A549 (cell line): Measurements from ENCODE around the gene MPRIP. TPM values are rescaled to one million over a fixed set of nuclear protein-coding genes. Genes with fewer than 3 reads are reported as not detected.

Source experiments
- ATAC-seq, 2 experiments: fragments of 200-7000 bp in 1 of 2; fragments of >200 bp in 1 of 2; cut with Nextera tagmentation in 1 of 2; cut with Tn5 transposase in 1 of 2; 3 replicates each; pipeline versions ENCODE4 v1.8.0 to v1.9.1; 2018 to 2020; ENCODE audit warnings: mild to moderate bottlenecking in 1 of 2, moderate library complexity in 1 of 2
- CTCF ChIA-PET: fragments of 300-600 bp; sonication (Branson Sonifier 250); formaldehyde crosslinking; extraction: SDS; loops from one replicate; lab custom pipeline; 2021; ENCODE audit warnings: antibody characterized with exemption, inconsistent platforms; lab: Yijun Ruan, JAX
- POLR2A ChIA-PET: fragments of 350-600 bp; formaldehyde crosslinking; extraction: SDS; loops from one replicate; lab custom pipeline; 2021; ENCODE audit warnings: antibody characterized with exemption, inconsistent platforms; lab: Yijun Ruan, JAX
- DNase-seq, 2 experiments: peaks; one replicate each; pipeline versions ENCODE4 v3.0.0 to v3.0.0-alpha.2; 2011 to 2016; ENCODE audit warnings: low read depth in 1 of 2, low spot score in 1 of 2
- FAIRE-seq: peaks from 2 replicates; lab custom pipeline; 2011; peaks lifted over from hg19 to GRCh38; lab: Jason Lieb, UNC
- H3K27ac ChIP-seq, 2 experiments: fragments of >200 bp; sonication (Bioruptor Twin); formaldehyde crosslinking; 3 replicates each; pipeline ENCODE4 v1.5.1; 2016 to 2017
- H3K4me1 ChIP-seq: fragments of >200 bp; sonication (Bioruptor Twin); formaldehyde crosslinking; 3 replicates; pipeline ENCODE4 v1.6.1; 2016
- H3K4me2 ChIP-seq: fragments of >200 bp; sonication (Bioruptor Twin); formaldehyde crosslinking; 3 replicates; pipeline ENCODE4 v1.6.1; 2016
- H3K4me3 ChIP-seq: fragments of >200 bp; sonication (Bioruptor Twin); formaldehyde crosslinking; 3 replicates; pipeline ENCODE4 v1.5.1; 2016
- H3K9me3 ChIP-seq: fragments of >200 bp; sonication (Bioruptor Twin); formaldehyde crosslinking; 3 replicates; pipeline ENCODE4 v1.6.1; 2016
- BHLHE40 ChIP-seq: IDR thresholded peaks from 2 replicates; pipeline ENCODE4 v1.6.1; 2012; ENCODE audit warnings: low read depth, low read length, inconsistent platforms
- CBX8 ChIP-seq: fragments of 200-600 bp; sonication (generic); IDR thresholded peaks from 2 replicates; pipeline ENCODE4 v1.6.1; 2016
- CHD2 ChIP-seq: fragments of 150-350 bp; IDR thresholded peaks from 2 replicates; pipeline ENCODE4 v1.6.1; 2014; ENCODE audit warnings: low read length; ENCODE audit not compliant: partially characterized antibody
- EHF ChIP-seq: fragments of 250-450 bp; sonication (Bioruptor Pico); IDR thresholded peaks from 2 replicates; pipeline ENCODE4 v1.5.0; 2020; ENCODE audit warnings: mild to moderate bottlenecking
- EHMT2 ChIP-seq: fragments of 200-600 bp; sonication (generic); IDR thresholded peaks from 2 replicates; pipeline ENCODE4 v1.6.1; 2016; ENCODE audit warnings: antibody characterized with exemption, low read depth, mild to moderate bottlenecking, moderate library complexity
- EP300 ChIP-seq, 2 experiments: fragments of >200 bp; sonication (Bioruptor Twin); formaldehyde crosslinking; IDR thresholded peaks; 2 replicates in 1 of 2; 3 replicates in 1 of 2; pipeline ENCODE4 v1.6.1; 2016 to 2017
- FOSB ChIP-seq: fragments of 250-450 bp; sonication (Bioruptor Pico); IDR thresholded peaks from 2 replicates; pipeline ENCODE4 v1.5.0; 2020; ENCODE audit warnings: mild to moderate bottlenecking, moderate library complexity
- HDAC2 ChIP-seq: fragments of 200-600 bp; sonication (generic); IDR thresholded peaks from 2 replicates; pipeline ENCODE4 v1.6.1; 2016
- HEYL ChIP-seq: fragments of 250-450 bp; sonication (Bioruptor Pico); IDR thresholded peaks from 2 replicates; pipeline ENCODE4 v1.8.0; 2021; ENCODE audit warnings: mild to moderate bottlenecking, moderate library complexity
- HOXA7 ChIP-seq: fragments of 250-450 bp; sonication (Bioruptor Pico); IDR thresholded peaks from 2 replicates; pipeline ENCODE4 v1.5.0; 2020; ENCODE audit warnings: mild to moderate bottlenecking, moderate library complexity
- HOXB13 ChIP-seq: fragments of 250-450 bp; sonication (Bioruptor Pico); IDR thresholded peaks from 2 replicates; pipeline ENCODE4 v1.5.0; 2020; ENCODE audit warnings: low read depth, mild to moderate bottlenecking, moderate library complexity
- JUNB ChIP-seq: fragments of >200 bp; sonication (Bioruptor Twin); formaldehyde crosslinking; IDR thresholded peaks from 2 replicates; pipeline ENCODE4 v1.6.1; 2016
- KDM1A ChIP-seq: fragments of 200-600 bp; sonication (generic); IDR thresholded peaks from 2 replicates; pipeline ENCODE4 v1.6.1; 2016; ENCODE audit warnings: low read depth, mild to moderate bottlenecking
- KDM5A ChIP-seq: fragments of 200-600 bp; sonication (generic); IDR thresholded peaks from 2 replicates; pipeline ENCODE4 v1.6.1; 2016; ENCODE audit warnings: antibody characterized with exemption, mild to moderate bottlenecking
- MAFK ChIP-seq: fragments of 450-650 bp; IDR thresholded peaks from 2 replicates; pipeline ENCODE4 v1.6.1; 2014; ENCODE audit not compliant: partially characterized antibody
- MAZ ChIP-seq: fragments of 150-350 bp; IDR thresholded peaks from 2 replicates; pipeline ENCODE4 v1.6.1; 2014; ENCODE audit warnings: antibody characterized with exemption, low read depth, low read length, borderline replicate concordance
- MYC ChIP-seq: IDR thresholded peaks from 2 replicates; pipeline ENCODE4 v1.6.1; 2012; ENCODE audit warnings: mild to moderate bottlenecking, inconsistent platforms, low read length, improper control_type of control experiment, borderline replicate concordance
- NFE2L2 ChIP-seq: fragments of 150-350 bp; conservative IDR thresholded peaks from 2 replicates; pipeline ENCODE4 v1.6.1; 2014; ENCODE audit warnings: low read length
- NPAS2 ChIP-seq: fragments of 250-450 bp; sonication (Bioruptor Pico); IDR thresholded peaks from 2 replicates; pipeline ENCODE4 v1.8.0; 2022; ENCODE audit warnings: mild to moderate bottlenecking, moderate library complexity, borderline replicate concordance
- PHF8 ChIP-seq: fragments of 200-600 bp; sonication (generic); IDR thresholded peaks from 2 replicates; pipeline ENCODE4 v1.6.1; 2016; ENCODE audit warnings: low read depth, mild to moderate bottlenecking, antibody characterized with exemption, moderate library complexity, borderline replicate concordance
- POLR2A ChIP-seq: IDR thresholded peaks from 2 replicates; pipeline ENCODE4 v1.6.1; 2012; ENCODE audit warnings: mild to moderate bottlenecking, low read length
- POLR2AphosphoS2 ChIP-seq: conservative IDR thresholded peaks from 2 replicates; pipeline ENCODE4 v1.6.1; 2012; ENCODE audit warnings: low read length, improper control_type of control experiment, inconsistent platforms
- RCOR1 ChIP-seq: fragments of 150-350 bp; IDR thresholded peaks from 2 replicates; pipeline ENCODE4 v1.6.1; 2014; ENCODE audit warnings: antibody characterized with exemption, low read length, low read depth
- RFX5 ChIP-seq: fragments of 450-650 bp; IDR thresholded peaks from 2 replicates; pipeline ENCODE4 v1.7.1; 2014; ENCODE audit warnings: antibody characterized with exemption, mild to moderate bottlenecking, moderate library complexity
- RNF2 ChIP-seq: fragments of 200-600 bp; sonication (generic); IDR thresholded peaks from 2 replicates; pipeline ENCODE4 v1.6.1; 2016; ENCODE audit warnings: low read depth, mild to moderate bottlenecking, antibody characterized with exemption, moderate library complexity, borderline replicate concordance
- TP53 ChIP-seq: fragments of 250-450 bp; sonication (Bioruptor Pico); IDR thresholded peaks from 2 replicates; pipeline ENCODE4 v1.5.0; 2021; ENCODE audit warnings: mild to moderate bottlenecking, moderate library complexity
- ZC3H11A ChIP-seq: fragments of 450-650 bp; IDR thresholded peaks from 2 replicates; pipeline ENCODE4 v1.6.1; 2014; ENCODE audit warnings: antibody characterized with exemption, mild to moderate bottlenecking
- ZFP36 ChIP-seq: fragments of 450-650 bp; IDR thresholded peaks from 2 replicates; pipeline ENCODE4 v1.6.1; 2014; ENCODE audit warnings: borderline replicate concordance; ENCODE audit not compliant: partially characterized antibody
- ZSCAN20 ChIP-seq: fragments of 250-450 bp; sonication (Bioruptor Pico); IDR thresholded peaks from 2 replicates; pipeline ENCODE4 v1.8.0; 2022; ENCODE audit warnings: mild to moderate bottlenecking, moderate library complexity
- WGBS: methylation state at CpG from one replicate; pipeline ENCODE4 v1.1.6; 2017; ENCODE audit errors: missing lambda C conversion rate; 5-methylcytosine and 5-hydroxymethylcytosine counted together
- polyA plus RNA-seq, 4 experiments: library from polyadenylated mRNA; depleted of rRNA in 3 of 4; stranded (reverse); fragments of >200 nt; fragmentation: RNase III in 1 of 4; extraction: RNeasy Plus Mini Kit Qiagen cat#74134 plus additional on column Dnase treatment in 1 of 4; gene quantifications; 2 replicates in 3 of 4; 3 replicates in 1 of 4; pipeline ENCODE4 v1.2.3, GENCODE V29; 2011 to 2017
- TF ChIP-seq, protein P1 (sequence below): fragments of >200 bp; sonication (Bioruptor Twin); formaldehyde crosslinking; IDR thresholded peaks from 3 replicates; pipeline ENCODE4 v1.6.1; 2016
- TF ChIP-seq, protein P2 (sequence below): fragments of 250-450 bp; sonication (Bioruptor Pico); IDR thresholded peaks from 2 replicates; pipeline ENCODE4 v1.5.0; 2020; ENCODE audit warnings: low read depth, mild to moderate bottlenecking, moderate library complexity
- TF ChIP-seq, protein P3 (sequence below): fragments of >200 bp; sonication (Bioruptor Twin); formaldehyde crosslinking; IDR thresholded peaks from 3 replicates; pipeline ENCODE4 v1.5.1; 2016

MPRIP gene
- polyA plus RNA-seq, 2 of the 4 experiments (the other 2 are of a cell fraction) = 147 to 228 TPM

DNA sequence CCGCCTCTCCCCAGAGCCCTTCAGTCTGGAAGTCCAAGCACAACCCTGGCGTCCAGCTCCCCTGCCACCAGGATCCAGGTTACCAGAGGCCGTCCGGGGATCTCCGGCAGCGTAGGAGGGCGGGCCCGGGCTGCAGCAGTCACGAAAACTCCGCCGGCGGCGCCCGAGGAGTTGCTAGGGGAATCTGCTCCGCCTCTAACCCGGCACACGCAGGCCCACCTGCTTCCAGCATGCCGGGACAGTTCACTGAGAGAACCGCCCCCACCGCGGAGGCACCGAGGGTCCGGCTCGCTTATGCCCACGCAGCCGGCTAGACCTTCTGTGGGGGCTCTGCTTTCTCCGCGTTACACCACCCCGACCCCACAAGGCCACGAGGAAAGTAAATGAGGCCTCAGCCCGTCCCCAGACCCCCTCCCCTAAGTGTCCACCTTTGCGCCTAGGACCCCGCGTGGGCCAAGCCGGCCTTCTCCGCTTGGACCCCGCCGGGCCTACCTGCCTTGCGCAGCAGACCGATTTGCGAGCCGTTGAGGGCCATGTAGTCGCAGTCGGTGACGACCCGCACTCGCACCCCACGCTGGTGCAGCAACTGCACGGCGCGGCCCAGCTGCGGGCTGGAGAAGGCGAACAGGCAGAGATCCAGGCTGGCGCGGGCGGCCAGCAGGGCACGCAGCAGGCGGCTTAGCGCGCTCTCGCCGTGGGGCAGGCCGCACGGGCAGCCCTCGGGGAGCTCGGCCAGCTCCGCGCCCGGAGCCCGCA lies 163.3 kb downstream of the MPRIP start:
- DNase-seq (peak; percentile 65 to 76), FAIRE-seq (no peak), ATAC-seq (peak; percentile 44 to 75)
- TF ChIP-seq HEYL (no peak), RNF2 (0 out of 2 replicates have a peak, but pooled peaks have one; percentile 80), MYC (no peak), PHF8 (peak; percentile 91; the same call in 1 of the 2 replicates), HOXB13 (CRISPR knock-in tag) (peak; percentile 39; the same call in 1 of the 2 replicates)
- TF ChIP-seq, protein P1, sequence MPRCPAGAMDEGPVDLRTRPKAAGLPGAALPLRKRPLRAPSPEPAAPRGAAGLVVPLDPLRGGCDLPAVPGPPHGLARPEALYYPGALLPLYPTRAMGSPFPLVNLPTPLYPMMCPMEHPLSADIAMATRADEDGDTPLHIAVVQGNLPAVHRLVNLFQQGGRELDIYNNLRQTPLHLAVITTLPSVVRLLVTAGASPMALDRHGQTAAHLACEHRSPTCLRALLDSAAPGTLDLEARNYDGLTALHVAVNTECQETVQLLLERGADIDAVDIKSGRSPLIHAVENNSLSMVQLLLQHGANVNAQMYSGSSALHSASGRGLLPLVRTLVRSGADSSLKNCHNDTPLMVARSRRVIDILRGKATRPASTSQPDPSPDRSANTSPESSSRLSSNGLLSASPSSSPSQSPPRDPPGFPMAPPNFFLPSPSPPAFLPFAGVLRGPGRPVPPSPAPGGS = no peak
- H3K4me1 ChIP-seq = peaks cover 19% of the 10 kb centered on the region
- H3K27ac ChIP-seq = peak overlapping the region; percentile 84 to 89
- POLR2A ChIA-PET = interaction anchor here (1.4 kb wide), 1 partner anchor 14 kb away, joined by 3 read pairs; no protein-coding TSS in a partner anchor
- H3K4me3 ChIP-seq = peak overlapping the region; percentile 78
- H3K4me2 ChIP-seq = peak overlapping the region; percentile 99
- H3K9me3 ChIP-seq = no peaks in the 10 kb centered on the region
- CTCF ChIA-PET = interaction anchor here (0.6 to 2.0 kb wide), 5 partner anchors 13 to 429 kb away, joined by 3 to 5 read pairs (median 3); no protein-coding TSS in a partner anchor
- 2% methylated on average over 41 of the region's 70 CpGs for WGBS

DNA sequence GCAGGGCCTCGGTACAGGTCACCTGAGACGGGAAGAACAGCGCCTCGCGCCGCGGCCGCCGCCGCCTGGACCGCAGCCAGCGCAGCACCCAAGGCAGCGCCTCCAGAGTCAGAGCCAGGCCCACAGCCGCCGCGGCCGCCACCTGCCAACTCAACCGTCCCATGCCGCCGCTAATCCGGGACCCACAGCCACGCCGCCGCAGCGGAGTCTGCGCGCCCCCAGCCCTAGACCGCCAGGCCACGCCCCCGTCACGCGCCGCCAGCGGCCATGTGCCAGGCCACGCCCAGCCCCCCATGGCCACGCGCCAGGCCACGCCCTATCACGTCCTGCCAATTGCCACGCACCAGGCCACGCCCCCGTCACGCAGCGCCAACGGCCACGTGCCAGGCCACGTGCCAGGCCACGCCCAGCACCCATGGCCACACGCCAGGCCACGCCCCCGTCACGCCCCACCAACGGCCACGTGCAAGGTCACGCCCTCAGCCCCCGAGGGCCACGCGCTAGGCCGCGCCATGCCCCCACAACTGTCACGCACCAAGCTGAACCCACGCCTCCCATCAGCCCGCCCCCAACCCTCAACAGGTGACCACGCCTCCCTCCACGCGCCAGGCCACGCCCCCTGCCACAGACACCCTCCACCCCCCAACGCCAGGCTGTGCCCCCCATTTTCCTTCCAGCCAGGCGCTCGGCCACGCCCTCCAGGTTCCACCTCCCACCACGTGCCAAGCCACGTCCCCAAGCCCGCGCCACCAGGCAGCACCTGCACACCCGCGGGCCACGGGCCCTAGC lies 164.1 kb downstream of the MPRIP start, which contains the start of gene PLD6:
Gene PLD6 (minus strand): TSS at position 210 of the 789 bp plus-strand sequence. CDS start 47 bp downstream, at position 163.
- POLR2A ChIA-PET = interaction anchor here (1.4 kb wide), 1 partner anchor 15 kb away, joined by 3 read pairs; no protein-coding TSS in a partner anchor
- FAIRE-seq (peak; percentile 82), DNase-seq (peak; percentile 72 to 93), ATAC-seq (peak; percentile 59 to 60)
- peak within 1 kb of the TSS; percentile 78 for H3K4me3 ChIP-seq
- peak within 1 kb of the TSS; percentile 99 for H3K4me2 ChIP-seq
- H3K27ac ChIP-seq = peak within 1 kb of the TSS; percentile 84 to 89
- H3K9me3 ChIP-seq = no peaks in the 10 kb centered on the region
- CTCF ChIA-PET = interaction anchor here (0.6 to 2.0 kb wide), 4 partner anchors 12 to 429 kb away, joined by 3 to 5 read pairs (median 4); no protein-coding TSS in a partner anchor
- H3K4me1 ChIP-seq = peaks cover 19% of the 10 kb centered on the region
- 16% methylated on average over 43 of the region's 78 CpGs for WGBS
- TF ChIP-seq MYC = peak; percentile 100
- TF ChIP-seq, protein P2, sequence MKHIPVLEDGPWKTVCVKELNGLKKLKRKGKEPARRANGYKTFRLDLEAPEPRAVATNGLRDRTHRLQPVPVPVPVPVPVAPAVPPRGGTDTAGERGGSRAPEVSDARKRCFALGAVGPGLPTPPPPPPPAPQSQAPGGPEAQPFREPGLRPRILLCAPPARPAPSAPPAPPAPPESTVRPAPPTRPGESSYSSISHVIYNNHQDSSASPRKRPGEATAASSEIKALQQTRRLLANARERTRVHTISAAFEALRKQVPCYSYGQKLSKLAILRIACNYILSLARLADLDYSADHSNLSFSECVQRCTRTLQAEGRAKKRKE (CRISPR knock-in tag) = 0 out of 2 replicates have a peak, but pooled peaks have one; percentile 4
- TF ChIP-seq NPAS2 (CRISPR knock-in tag) = peak; percentile 100
- 0 out of 2 replicates have a peak, but pooled peaks have one; percentile 32 for TF ChIP-seq RFX5
- TF ChIP-seq EHMT2 = no peak
- TF ChIP-seq ZSCAN20 = no peak
- TF ChIP-seq FOSB = no peak
- TF ChIP-seq ZFP36 = no peak
- no peak for TF ChIP-seq RNF2
- TF ChIP-seq EHF (CRISPR knock-in tag) = no peak
- TF ChIP-seq TP53 (CRISPR knock-in tag) = no peak
- TF ChIP-seq PHF8 = peak; percentile 11
- TF ChIP-seq JUNB = no peak
- TF ChIP-seq NFE2L2 = 0 out of 2 replicates have a peak, but pooled peaks have one; percentile 16
- TF ChIP-seq MAZ = peak; percentile 74; the same call in 1 of the 2 replicates
- TF ChIP-seq CBX8 = no peak
- TF ChIP-seq CHD2 = no peak
- TF ChIP-seq HOXA7 (CRISPR knock-in tag) = no peak
- TF ChIP-seq KDM5A = no peak
- TF ChIP-seq, protein P3, sequence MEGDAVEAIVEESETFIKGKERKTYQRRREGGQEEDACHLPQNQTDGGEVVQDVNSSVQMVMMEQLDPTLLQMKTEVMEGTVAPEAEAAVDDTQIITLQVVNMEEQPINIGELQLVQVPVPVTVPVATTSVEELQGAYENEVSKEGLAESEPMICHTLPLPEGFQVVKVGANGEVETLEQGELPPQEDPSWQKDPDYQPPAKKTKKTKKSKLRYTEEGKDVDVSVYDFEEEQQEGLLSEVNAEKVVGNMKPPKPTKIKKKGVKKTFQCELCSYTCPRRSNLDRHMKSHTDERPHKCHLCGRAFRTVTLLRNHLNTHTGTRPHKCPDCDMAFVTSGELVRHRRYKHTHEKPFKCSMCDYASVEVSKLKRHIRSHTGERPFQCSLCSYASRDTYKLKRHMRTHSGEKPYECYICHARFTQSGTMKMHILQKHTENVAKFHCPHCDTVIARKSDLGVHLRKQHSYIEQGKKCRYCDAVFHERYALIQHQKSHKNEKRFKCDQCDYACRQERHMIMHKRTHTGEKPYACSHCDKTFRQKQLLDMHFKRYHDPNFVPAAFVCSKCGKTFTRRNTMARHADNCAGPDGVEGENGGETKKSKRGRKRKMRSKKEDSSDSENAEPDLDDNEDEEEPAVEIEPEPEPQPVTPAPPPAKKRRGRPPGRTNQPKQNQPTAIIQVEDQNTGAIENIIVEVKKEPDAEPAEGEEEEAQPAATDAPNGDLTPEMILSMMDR = no peak
- TF ChIP-seq HOXB13 (CRISPR knock-in tag) = no peak
- no peak for TF ChIP-seq RCOR1
- TF ChIP-seq MAFK = no peak
- TF ChIP-seq POLR2AphosphoS2 = no peak
- TF ChIP-seq HDAC2 = no peak
- no peak for TF ChIP-seq KDM1A
- TF ChIP-seq BHLHE40 = peak; percentile 93
- TF ChIP-seq EP300 (IDR thresholded peaks at IDR 0.05) = no peak
- no peak for TF ChIP-seq ZC3H11A
- TF ChIP-seq POLR2A = peak; percentile 46; the same call in 1 of the 2 replicates
